Measurements from ENCODE around the gene HS6ST3.

HS6ST3 gene

DNA sequence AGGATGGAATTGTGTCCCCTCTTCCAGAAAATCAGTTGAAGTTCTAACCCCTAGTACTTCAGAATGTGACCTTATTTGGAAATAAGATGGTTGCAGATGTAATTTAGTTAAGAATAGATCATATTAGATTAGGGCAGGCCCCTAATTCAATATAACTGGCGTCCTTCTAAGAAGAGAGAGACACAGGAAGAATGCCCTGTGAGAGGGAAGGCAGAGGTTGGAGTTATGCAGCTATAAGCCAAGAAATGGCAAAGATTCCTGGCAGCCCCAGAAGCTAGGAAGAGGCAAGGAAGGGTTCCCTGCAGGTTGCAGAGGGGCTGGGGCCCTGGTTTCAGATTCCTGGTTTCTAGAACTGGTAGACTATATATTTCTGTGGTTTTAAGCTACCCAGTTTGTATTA is 30.0 kb downstream of the HS6ST3 start:
- DNase-seq (ENCODE audit: low read depth): no peak

DNA sequence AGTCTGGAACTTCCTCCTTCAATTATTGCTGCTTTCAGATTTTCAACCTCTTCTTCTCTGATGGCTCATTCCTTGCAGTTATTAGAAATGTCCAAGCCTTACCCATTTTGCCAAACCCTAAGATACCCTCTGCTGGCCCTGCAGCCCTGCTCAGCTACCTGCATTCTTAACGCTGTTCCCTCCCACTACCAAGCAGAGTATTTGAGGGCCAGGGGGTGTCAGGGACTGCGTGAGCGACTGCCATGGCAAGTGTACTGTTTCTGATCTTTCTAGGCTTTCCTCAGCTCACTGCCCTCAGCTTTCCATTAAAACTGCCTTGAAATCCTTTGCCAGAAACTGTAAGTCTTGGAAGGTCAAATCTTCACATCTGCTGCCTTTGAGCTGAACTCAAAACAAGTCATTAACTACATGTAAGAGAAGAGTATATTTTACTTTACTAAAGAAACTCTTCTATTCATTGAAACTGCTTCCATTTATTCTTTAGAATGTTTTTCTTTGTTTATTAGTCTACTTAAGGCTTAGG is 41.0 kb downstream of the HS6ST3 start:
- no peak for DNase-seq (ENCODE audit: low read depth)
- no peak overlapping the region for H3K4me3 ChIP-seq (ENCODE audit: low read depth, low read length)
- TF ChIP-seq, protein P1, sequence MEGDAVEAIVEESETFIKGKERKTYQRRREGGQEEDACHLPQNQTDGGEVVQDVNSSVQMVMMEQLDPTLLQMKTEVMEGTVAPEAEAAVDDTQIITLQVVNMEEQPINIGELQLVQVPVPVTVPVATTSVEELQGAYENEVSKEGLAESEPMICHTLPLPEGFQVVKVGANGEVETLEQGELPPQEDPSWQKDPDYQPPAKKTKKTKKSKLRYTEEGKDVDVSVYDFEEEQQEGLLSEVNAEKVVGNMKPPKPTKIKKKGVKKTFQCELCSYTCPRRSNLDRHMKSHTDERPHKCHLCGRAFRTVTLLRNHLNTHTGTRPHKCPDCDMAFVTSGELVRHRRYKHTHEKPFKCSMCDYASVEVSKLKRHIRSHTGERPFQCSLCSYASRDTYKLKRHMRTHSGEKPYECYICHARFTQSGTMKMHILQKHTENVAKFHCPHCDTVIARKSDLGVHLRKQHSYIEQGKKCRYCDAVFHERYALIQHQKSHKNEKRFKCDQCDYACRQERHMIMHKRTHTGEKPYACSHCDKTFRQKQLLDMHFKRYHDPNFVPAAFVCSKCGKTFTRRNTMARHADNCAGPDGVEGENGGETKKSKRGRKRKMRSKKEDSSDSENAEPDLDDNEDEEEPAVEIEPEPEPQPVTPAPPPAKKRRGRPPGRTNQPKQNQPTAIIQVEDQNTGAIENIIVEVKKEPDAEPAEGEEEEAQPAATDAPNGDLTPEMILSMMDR (IDR thresholded peaks at IDR 0.05; ENCODE audit: control insufficient read depth, extremely low read depth, insufficient read depth): no peak

More for the DNA sequence above, 30.0 kb downstream of the HS6ST3 start:
- no peak overlapping the region for H3K4me3 ChIP-seq (ENCODE audit: low read depth, low read length)
- TF ChIP-seq, protein P1 (IDR thresholded peaks at IDR 0.05; ENCODE audit: control insufficient read depth, extremely low read depth, insufficient read depth): no peak

DNA sequence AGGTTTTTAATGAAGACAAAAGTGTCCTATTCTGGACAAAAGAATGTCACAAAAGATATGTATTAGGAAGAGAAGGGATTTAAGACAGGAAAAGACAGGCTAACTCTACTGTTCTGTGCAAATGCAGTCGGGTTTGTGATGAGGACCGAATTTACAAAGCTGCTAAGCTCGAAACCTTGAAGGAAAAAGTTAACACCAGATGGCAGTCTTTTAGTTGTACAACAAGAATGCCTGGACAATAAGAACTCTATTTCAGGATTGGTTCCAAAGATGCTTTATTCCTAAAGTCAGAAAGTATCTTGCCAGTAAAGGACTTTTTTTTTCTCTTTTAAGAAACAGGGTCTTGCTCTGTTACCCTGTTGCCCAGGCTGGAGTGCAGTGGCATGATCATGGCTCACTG is 51.1 kb downstream of the HS6ST3 start:
- TF ChIP-seq, protein P1 (IDR thresholded peaks at IDR 0.05; ENCODE audit: control insufficient read depth, extremely low read depth, insufficient read depth): peak; percentile 47
- DNase-seq (ENCODE audit: low read depth): peak; percentile 13
- H3K4me3 ChIP-seq (ENCODE audit: low read depth, low read length): no peak overlapping the region

DNA sequence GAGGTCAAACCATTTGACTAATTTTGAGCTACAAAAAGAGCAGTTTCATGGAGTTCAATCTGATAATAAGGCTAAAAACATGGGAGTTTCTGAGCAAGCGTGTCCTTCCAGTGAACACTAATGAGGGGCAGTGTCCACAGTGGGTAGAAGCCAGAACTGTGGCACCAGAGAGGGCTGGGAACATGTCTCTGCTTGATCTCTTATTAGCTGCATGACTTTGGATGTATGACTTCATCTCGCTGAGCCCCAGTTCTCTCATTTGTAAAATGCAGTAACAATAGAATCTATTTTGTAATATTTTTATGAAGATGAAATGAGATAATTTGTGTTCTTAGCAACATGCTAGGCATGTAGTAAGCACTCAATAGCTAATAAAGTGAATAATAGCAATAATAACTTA is 69.8 kb downstream of the HS6ST3 start:
- H3K4me3 ChIP-seq (ENCODE audit: low read depth, low read length): no peak overlapping the region
- TF ChIP-seq, protein P1 (IDR thresholded peaks at IDR 0.05; ENCODE audit: control insufficient read depth, extremely low read depth, insufficient read depth): no peak
- no peak for DNase-seq (ENCODE audit: low read depth)

DNA sequence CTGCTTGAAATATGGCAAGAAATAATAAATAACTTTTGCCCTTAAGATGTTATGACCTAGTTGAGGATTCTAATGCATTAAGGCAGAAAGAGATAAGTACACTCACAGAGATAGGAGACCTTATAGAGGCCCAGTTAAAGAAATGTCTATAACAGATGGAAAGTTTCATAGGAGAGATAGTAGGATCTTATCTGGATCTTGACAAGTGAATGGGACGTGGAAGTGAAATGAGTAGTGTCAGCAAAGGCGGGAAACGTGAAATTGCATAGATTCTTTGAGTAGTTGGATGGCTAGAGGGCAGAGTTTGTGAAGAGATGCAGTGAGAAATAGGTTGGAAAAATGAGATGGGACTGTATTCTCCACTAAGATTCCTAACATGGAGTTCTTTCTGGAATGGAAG is 71.2 kb downstream of the HS6ST3 start:
- TF ChIP-seq, protein P1 (IDR thresholded peaks at IDR 0.05; ENCODE audit: control insufficient read depth, extremely low read depth, insufficient read depth): no peak

DNA sequence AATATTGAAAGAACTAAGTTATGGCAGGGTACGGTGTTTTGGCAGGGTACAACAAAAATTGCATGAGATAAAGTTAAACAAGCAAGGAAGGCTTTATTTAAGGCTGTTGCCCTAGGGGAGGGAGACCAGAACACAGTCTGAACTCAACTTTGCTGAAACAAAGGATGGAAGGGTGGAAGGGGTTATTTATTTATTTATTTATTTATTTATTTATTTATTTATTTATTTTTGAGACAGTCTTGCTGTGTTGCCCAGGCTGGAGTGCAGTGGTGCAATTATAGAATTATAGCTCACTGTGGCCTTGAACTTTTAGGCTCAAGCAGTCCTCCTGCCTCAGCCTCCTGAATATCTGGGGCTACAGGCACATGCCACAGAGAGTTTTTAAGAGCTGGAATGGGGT is 75.9 kb downstream of the HS6ST3 start:
- DNase-seq (ENCODE audit: low read depth): no peak
- TF ChIP-seq, protein P1 (IDR thresholded peaks at IDR 0.05; ENCODE audit: control insufficient read depth, extremely low read depth, insufficient read depth): no peak
- no peak overlapping the region for H3K4me3 ChIP-seq (ENCODE audit: low read depth, low read length)

More for the DNA sequence above, 71.2 kb downstream of the HS6ST3 start:
- no peak overlapping the region for H3K4me3 ChIP-seq (ENCODE audit: low read depth, low read length)
- DNase-seq (ENCODE audit: low read depth): no peak

DNA sequence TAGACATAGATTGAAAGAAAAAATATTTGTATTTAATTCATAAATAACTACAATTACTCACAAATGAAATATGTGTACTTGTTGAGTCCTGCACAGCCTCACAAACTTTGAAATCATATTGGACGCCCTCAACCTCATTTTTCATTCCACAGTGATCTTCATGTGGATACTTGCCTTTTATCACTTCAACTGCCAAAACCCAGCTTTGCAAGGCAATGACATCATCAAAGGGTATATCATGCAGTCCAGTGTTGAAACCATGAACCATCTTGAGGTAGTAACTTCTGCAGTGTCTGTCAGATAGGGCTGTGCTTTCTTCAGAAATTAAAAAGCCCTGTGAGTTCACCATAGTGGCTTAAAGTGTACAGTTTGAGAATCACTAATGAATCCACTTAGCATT is 82.2 kb downstream of the HS6ST3 start:
- TF ChIP-seq, protein P1 (IDR thresholded peaks at IDR 0.05; ENCODE audit: control insufficient read depth, extremely low read depth, insufficient read depth): no peak
- DNase-seq (ENCODE audit: low read depth): no peak
- H3K4me3 ChIP-seq (ENCODE audit: low read depth, low read length): no peak overlapping the region
